GM18909 (cell line): ENCODE results near the gene MAPKAPK5.
"Not testable (repeated sequence)": the region's sequence is repeated elsewhere in the genome, so short reads cannot be mapped to it uniquely, and the experiment has no call there.

Experiments
- ATAC-seq: cut with Tn5 transposase; IDR thresholded peaks from one replicate; pipeline ENCODE4 v1.9.1; 2021; ENCODE audit warnings: mild to moderate bottlenecking; ENCODE audit not compliant: unreplicated experiment, poor library complexity

Gene MAPKAPK5

GRCh38 chr12:111841750-111842555 is at the start of gene MAPKAPK5:
Gene MAPKAPK5 (plus strand): TSS chr12:111842228. CDS start chr12:111842734, 506 bp downstream.
- peak; percentile 84 for ATAC-seq

GRCh38 chr12:111792856-111793235 is 49.2 kb upstream of the MAPKAPK5 start:
- no peak for ATAC-seq

GRCh38 chr12:111798182-111798581 is 43.8 kb upstream of the MAPKAPK5 start:
- ATAC-seq: no peak

- ATAC-seq: no peak
These were observed 42.3 kb upstream of the MAPKAPK5 start for GRCh38 chr12:111799758-111800157.

GRCh38 chr12:111803038-111803626 is 38.9 kb upstream of the MAPKAPK5 start:
- ATAC-seq: no peak

- ATAC-seq: no peak
These were observed 38.2 kb upstream of the MAPKAPK5 start for GRCh38 chr12:111803851-111804250.

- no peak for ATAC-seq
These were observed 35.7 kb upstream of the MAPKAPK5 start for GRCh38 chr12:111806304-111806703.

- no peak for ATAC-seq
These were observed 34.8 kb upstream of the MAPKAPK5 start for GRCh38 chr12:111807232-111807631.

- no peak for ATAC-seq
These were observed 28.9 kb upstream of the MAPKAPK5 start for GRCh38 chr12:111812881-111813741.

- no peak for ATAC-seq
These were observed 25.9 kb upstream of the MAPKAPK5 start for GRCh38 chr12:111816065-111816615.

- not testable (repeated sequence) for ATAC-seq
These were observed 25.1 kb upstream of the MAPKAPK5 start for GRCh38 chr12:111816898-111817297.

GRCh38 chr12:111818340-111818739 is 23.7 kb upstream of the MAPKAPK5 start:
- no peak for ATAC-seq

- no peak for ATAC-seq
These were observed 22.6 kb upstream of the MAPKAPK5 start for GRCh38 chr12:111819191-111820158.

GRCh38 chr12:111820828-111821227 is 21.2 kb upstream of the MAPKAPK5 start:
- not testable (repeated sequence) for ATAC-seq

GRCh38 chr12:111822886-111823285 is 19.1 kb upstream of the MAPKAPK5 start:
- ATAC-seq: no peak

- no peak for ATAC-seq
These were observed 18.1 kb upstream of the MAPKAPK5 start for GRCh38 chr12:111823891-111824290.

- ATAC-seq: not testable (repeated sequence)
These were observed 17.7 kb upstream of the MAPKAPK5 start for GRCh38 chr12:111824312-111824711.

GRCh38 chr12:111825509-111825908 is 16.5 kb upstream of the MAPKAPK5 start:
- ATAC-seq: no peak

- ATAC-seq: no peak
These were observed 15.7 kb upstream of the MAPKAPK5 start for GRCh38 chr12:111826316-111826715.
